Endothelial cell of umbilical vein (primary cell): ENCODE measurements around the gene CEP97.
"Not testable (repeated sequence)": the region's sequence is repeated elsewhere in the genome, so short reads cannot be mapped to it uniquely, and the experiment has no call there.

Source experiments
- EZH2 ChIP-seq: IDR thresholded peaks from 2 replicates; pipeline ENCODE4 v1.6.1; 2012; ENCODE audit warnings: borderline replicate concordance, low read depth, mild to moderate bottlenecking, moderate library complexity, low read length, inconsistent platforms; ENCODE audit not compliant: severe bottlenecking
- FOS ChIP-seq: IDR thresholded peaks from 2 replicates; pipeline ENCODE4 v1.6.1; 2011; ENCODE audit warnings: mild to moderate bottlenecking, low read length, moderate library complexity, borderline replicate concordance; ENCODE audit not compliant: insufficient read depth
- GATA2 ChIP-seq: IDR thresholded peaks from 2 replicates; pipeline ENCODE4 v1.7.0; 2011; ENCODE audit warnings: low read depth, mild to moderate bottlenecking, moderate library complexity, mixed read lengths, low read length; ENCODE audit not compliant: insufficient read length, insufficient read depth
- JUN ChIP-seq: IDR thresholded peaks from 2 replicates; pipeline ENCODE4 v1.6.1; 2011; ENCODE audit warnings: borderline replicate concordance, low read depth; ENCODE audit not compliant: insufficient read length, insufficient read depth
- MYC ChIP-seq: IDR thresholded peaks from one replicate; pipeline ENCODE4 v1.6.1; 2011; ENCODE audit warnings: mild to moderate bottlenecking, low read depth, low read length
- POLR2A ChIP-seq: IDR thresholded peaks from 2 replicates; pipeline ENCODE4 v1.6.1; 2012; ENCODE audit warnings: low read depth, mild to moderate bottlenecking, control low read depth, low read length
- POLR2AphosphoS5 ChIP-seq: IDR thresholded peaks from 2 replicates; pipeline ENCODE4 v1.6.1; 2012; ENCODE audit warnings: low read depth, mild to moderate bottlenecking, control low read depth, low read length, moderate library complexity; ENCODE audit not compliant: insufficient read depth
- TF ChIP-seq, protein P1 (sequence below), 2 donors: IDR thresholded peaks; 1 replicate in 1 of 2; 2 replicates in 1 of 2; pipeline ENCODE4 v1.5.1; 2011; ENCODE audit warnings: low read length in 2 of 2, mild to moderate bottlenecking in 2 of 2, moderate library complexity in 2 of 2, control low read depth in 1 of 2, inconsistent platforms in 1 of 2, low read depth in 1 of 2; ENCODE audit not compliant: insufficient read depth in 1 of 2; ENCODE audit errors: extremely low read depth in 1 of 2
- TF ChIP-seq, protein P2 (sequence below): IDR thresholded peaks from 2 replicates; pipeline ENCODE4 v1.6.1; 2011; ENCODE audit not compliant: insufficient read depth, insufficient read length

DNA sequence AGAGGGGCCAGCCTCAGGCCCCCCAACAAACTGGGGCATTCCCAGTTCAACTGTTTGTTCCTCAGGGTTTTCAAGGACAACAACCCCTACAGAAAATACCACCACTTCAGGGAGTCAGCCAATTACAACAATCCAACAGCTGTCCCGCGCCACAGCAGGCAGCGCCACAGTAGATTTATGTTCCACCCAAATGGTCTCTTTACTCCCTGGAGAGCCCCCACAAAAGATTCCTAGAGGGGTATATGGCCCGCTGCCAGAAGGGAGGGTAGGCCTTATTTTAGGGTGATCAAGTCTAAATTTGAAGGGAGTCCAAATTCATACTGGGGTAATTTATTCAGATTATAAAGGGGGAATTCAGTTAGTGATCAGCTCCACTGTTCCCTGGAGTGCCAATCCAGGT, 29.6 kb upstream of the CEP97 start:
- TF ChIP-seq, protein P1, sequence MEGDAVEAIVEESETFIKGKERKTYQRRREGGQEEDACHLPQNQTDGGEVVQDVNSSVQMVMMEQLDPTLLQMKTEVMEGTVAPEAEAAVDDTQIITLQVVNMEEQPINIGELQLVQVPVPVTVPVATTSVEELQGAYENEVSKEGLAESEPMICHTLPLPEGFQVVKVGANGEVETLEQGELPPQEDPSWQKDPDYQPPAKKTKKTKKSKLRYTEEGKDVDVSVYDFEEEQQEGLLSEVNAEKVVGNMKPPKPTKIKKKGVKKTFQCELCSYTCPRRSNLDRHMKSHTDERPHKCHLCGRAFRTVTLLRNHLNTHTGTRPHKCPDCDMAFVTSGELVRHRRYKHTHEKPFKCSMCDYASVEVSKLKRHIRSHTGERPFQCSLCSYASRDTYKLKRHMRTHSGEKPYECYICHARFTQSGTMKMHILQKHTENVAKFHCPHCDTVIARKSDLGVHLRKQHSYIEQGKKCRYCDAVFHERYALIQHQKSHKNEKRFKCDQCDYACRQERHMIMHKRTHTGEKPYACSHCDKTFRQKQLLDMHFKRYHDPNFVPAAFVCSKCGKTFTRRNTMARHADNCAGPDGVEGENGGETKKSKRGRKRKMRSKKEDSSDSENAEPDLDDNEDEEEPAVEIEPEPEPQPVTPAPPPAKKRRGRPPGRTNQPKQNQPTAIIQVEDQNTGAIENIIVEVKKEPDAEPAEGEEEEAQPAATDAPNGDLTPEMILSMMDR (IDR thresholded peaks at IDR 0.05; ENCODE audit: extremely low read depth in 1 of 2, insufficient read depth in 1 of 2, low read depth in 1 of 2, low read length in 2 of 2) = not testable (repeated sequence)
- not testable (repeated sequence) for TF ChIP-seq POLR2AphosphoS5, EZH2, POLR2A, GATA2, JUN, MYC, FOS
- TF ChIP-seq, protein P2, sequence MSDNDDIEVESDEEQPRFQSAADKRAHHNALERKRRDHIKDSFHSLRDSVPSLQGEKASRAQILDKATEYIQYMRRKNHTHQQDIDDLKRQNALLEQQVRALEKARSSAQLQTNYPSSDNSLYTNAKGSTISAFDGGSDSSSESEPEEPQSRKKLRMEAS = not testable (repeated sequence)
